ENCODE data around the gene MTUS2.

The MTUS2 gene

DNA sequence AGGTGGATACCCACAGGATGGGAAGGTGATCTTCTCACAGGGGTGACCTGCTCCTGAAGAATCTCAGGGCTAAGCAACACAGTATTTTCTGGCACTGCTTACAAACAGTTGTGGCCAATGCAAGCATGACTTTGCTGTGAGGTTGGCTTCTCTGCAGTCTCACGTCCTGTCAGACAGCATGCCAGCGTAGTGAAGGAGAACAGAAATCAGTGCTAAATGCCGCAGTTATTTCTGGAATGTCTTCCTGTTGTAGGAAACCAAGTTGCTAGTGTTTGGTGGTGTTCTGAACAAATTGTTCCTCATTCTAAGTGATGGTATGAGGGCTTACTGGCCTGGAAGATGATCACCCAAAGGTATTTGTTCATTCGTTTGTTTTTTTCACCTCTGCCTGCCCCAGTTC is 320.1 kb downstream of the MTUS2 start:
- Histone ChIP-seq H3K4me3 (replicated peaks; ENCODE audit: insufficient read depth, low read length) (no peak overlapping the region), H3K27me3 (ENCODE audit: insufficient read depth, poor library complexity, severe bottlenecking) (no peaks in the 10 kb centered on the region), H3K27ac (replicated peaks) (no peak overlapping the region)
- no peak for DNase-seq (ENCODE audit: low read depth in 1 of 2, low spot score in 1 of 2)
- TF ChIP-seq SPI1 (IDR thresholded peaks at IDR 0.05; ENCODE audit: borderline replicate concordance, low read depth) = no peak

DNA sequence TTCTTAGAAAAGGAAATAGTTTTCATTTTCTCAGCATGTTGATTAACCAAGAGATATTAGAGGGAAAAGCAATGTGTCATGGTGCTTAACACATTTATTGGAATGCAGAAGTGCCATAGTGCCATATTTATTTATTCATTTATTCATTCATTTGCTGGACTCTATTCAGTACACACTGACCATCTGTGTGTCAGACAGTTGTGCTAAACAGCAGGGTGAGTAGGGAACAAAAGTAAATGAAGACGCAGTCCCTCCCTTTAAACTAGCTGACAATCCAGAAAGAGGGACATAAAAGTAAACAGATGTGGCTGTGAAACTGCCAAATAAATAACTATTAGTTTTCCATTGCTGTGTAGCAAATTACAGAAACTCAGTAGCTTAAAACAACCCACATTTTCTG is 323.7 kb downstream of the MTUS2 start:
- no peak overlapping the region for H3K27ac ChIP-seq (replicated peaks)
- TF ChIP-seq, protein P1, sequence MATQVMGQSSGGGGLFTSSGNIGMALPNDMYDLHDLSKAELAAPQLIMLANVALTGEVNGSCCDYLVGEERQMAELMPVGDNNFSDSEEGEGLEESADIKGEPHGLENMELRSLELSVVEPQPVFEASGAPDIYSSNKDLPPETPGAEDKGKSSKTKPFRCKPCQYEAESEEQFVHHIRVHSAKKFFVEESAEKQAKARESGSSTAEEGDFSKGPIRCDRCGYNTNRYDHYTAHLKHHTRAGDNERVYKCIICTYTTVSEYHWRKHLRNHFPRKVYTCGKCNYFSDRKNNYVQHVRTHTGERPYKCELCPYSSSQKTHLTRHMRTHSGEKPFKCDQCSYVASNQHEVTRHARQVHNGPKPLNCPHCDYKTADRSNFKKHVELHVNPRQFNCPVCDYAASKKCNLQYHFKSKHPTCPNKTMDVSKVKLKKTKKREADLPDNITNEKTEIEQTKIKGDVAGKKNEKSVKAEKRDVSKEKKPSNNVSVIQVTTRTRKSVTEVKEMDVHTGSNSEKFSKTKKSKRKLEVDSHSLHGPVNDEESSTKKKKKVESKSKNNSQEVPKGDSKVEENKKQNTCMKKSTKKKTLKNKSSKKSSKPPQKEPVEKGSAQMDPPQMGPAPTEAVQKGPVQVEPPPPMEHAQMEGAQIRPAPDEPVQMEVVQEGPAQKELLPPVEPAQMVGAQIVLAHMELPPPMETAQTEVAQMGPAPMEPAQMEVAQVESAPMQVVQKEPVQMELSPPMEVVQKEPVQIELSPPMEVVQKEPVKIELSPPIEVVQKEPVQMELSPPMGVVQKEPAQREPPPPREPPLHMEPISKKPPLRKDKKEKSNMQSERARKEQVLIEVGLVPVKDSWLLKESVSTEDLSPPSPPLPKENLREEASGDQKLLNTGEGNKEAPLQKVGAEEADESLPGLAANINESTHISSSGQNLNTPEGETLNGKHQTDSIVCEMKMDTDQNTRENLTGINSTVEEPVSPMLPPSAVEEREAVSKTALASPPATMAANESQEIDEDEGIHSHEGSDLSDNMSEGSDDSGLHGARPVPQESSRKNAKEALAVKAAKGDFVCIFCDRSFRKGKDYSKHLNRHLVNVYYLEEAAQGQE (IDR thresholded peaks at IDR 0.05; ENCODE audit: insufficient replicate concordance, low read depth) = no peak
- TF ChIP-seq SPI1 (IDR thresholded peaks at IDR 0.05; ENCODE audit: borderline replicate concordance, low read depth) = no peak
- TF ChIP-seq GABPA (IDR thresholded peaks at IDR 0.05; ENCODE audit: low read depth) = no peak
- TF ChIP-seq POLR2AphosphoS5 (IDR thresholded peaks at IDR 0.05; ENCODE audit: low read depth) = no peak
- TF ChIP-seq CTCF (IDR thresholded peaks at IDR 0.05; ENCODE audit: insufficient read depth, low read length) = no peak
- H3K4me3 ChIP-seq (replicated peaks; ENCODE audit: insufficient read depth, low read length) = no peak overlapping the region
- H3K27me3 ChIP-seq (ENCODE audit: insufficient read depth, poor library complexity, severe bottlenecking) = peaks cover 2% of the 10 kb centered on the region
- no peak for DNase-seq (ENCODE audit: low read depth in 1 of 2, low spot score in 1 of 2)

DNA sequence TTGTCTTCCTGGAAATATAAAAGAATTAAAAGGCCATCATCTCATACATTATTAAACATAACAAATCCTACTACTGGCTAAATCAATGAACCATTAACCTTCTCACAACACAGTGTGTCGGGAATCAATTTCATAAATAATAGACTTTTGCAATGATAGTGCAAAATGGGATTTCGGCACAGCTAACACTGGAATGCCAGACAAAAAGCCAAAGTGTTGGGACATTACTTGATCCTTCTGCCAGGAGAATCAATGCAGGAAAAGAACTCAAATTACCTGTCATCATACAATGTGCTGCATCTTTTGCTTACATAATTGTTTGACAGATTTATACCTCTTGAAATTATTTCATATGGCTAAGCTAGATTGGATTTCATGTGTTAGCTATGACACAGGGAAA is 334.3 kb downstream of the MTUS2 start:
- DNase-seq (ENCODE audit: low read depth in 1 of 2, low spot score in 1 of 2) = no peak
- peaks cover 2% of the 10 kb centered on the region for H3K27me3 ChIP-seq (ENCODE audit: insufficient read depth, poor library complexity, severe bottlenecking)
- TF ChIP-seq GABPA (IDR thresholded peaks at IDR 0.05; ENCODE audit: low read depth) = no peak
- TF ChIP-seq SPI1 (IDR thresholded peaks at IDR 0.05; ENCODE audit: borderline replicate concordance, low read depth) = no peak
- no peak for TF ChIP-seq POLR2AphosphoS5 (IDR thresholded peaks at IDR 0.05; ENCODE audit: low read depth)
- TF ChIP-seq, protein P1 (IDR thresholded peaks at IDR 0.05; ENCODE audit: insufficient replicate concordance, low read depth) = no peak
- TF ChIP-seq CTCF (IDR thresholded peaks at IDR 0.05; ENCODE audit: insufficient read depth, low read length) = no peak
- no peak overlapping the region for H3K4me3 ChIP-seq (replicated peaks; ENCODE audit: insufficient read depth, low read length)
- no peak overlapping the region for H3K27ac ChIP-seq (replicated peaks)

GRCh38 chr13:29156136-29156535 is 336.0 kb downstream of the MTUS2 start:
- no peak overlapping the region for H3K27ac ChIP-seq (replicated peaks)
- TF ChIP-seq GABPA (IDR thresholded peaks at IDR 0.05; ENCODE audit: low read depth) = no peak
- DNase-seq (ENCODE audit: low read depth in 1 of 2, low spot score in 1 of 2) = no peak
- no peak overlapping the region for H3K4me3 ChIP-seq (replicated peaks; ENCODE audit: insufficient read depth, low read length)
- H3K27me3 ChIP-seq (ENCODE audit: insufficient read depth, poor library complexity, severe bottlenecking) = peaks cover 2% of the 10 kb centered on the region

GRCh38 chr13:29159871-29160270 is 339.7 kb downstream of the MTUS2 start:
- TF ChIP-seq, protein P1 (IDR thresholded peaks at IDR 0.05; ENCODE audit: insufficient replicate concordance, low read depth) = no peak
- TF ChIP-seq GABPA (IDR thresholded peaks at IDR 0.05; ENCODE audit: low read depth) = no peak
- TF ChIP-seq CTCF (IDR thresholded peaks at IDR 0.05; ENCODE audit: insufficient read depth, low read length) = no peak
- TF ChIP-seq SPI1 (IDR thresholded peaks at IDR 0.05; ENCODE audit: borderline replicate concordance, low read depth) = no peak
- no peak for TF ChIP-seq POLR2AphosphoS5 (IDR thresholded peaks at IDR 0.05; ENCODE audit: low read depth)
- H3K27me3 ChIP-seq (ENCODE audit: insufficient read depth, poor library complexity, severe bottlenecking) = no peaks in the 10 kb centered on the region
- H3K4me3 ChIP-seq (replicated peaks; ENCODE audit: insufficient read depth, low read length) = no peak overlapping the region
- DNase-seq (ENCODE audit: low read depth in 1 of 2, low spot score in 1 of 2) = no peak
- H3K27ac ChIP-seq (replicated peaks) = no peak overlapping the region

All from HL-60 (cell line).